PC-3 (cell line): ENCODE results near the gene EPB41L3. TPM values are rescaled to one million over a fixed set of nuclear protein-coding genes. Genes with fewer than 3 reads are reported as not detected.

Source experiments
- ATAC-seq: fragments of 200-7000 bp; cut with Tn5 transposase; 2 replicates; pipeline ENCODE4 v1.9.1; 2020; ENCODE audit warnings: mild to moderate bottlenecking, moderate library complexity
- BruUV-seq: library from RNA; stranded (reverse); fragments of 400-500 nt; replicated peaks from 2 replicates; lab custom pipeline; 2021; lab: Mats Ljungman, UMichigan
- CTCF ChIA-PET: fragments of 300-600 bp; sonication (Branson Sonifier 250); formaldehyde crosslinking; loops from one replicate; lab custom pipeline; 2022; ENCODE audit warnings: antibody characterized with exemption; lab: Charles Lee
- POLR2A ChIA-PET: fragments of 300-600 bp; sonication (Branson Sonifier 250); formaldehyde crosslinking; loops from one replicate; lab custom pipeline; 2022; ENCODE audit warnings: antibody characterized with exemption; ENCODE audit not compliant: unreplicated experiment; lab: Charles Lee
- DNase-seq: peaks from one replicate; pipeline ENCODE4 v3.0.0-alpha.2; 2015
- H2AFZ ChIP-seq: fragments of 300-600 bp; sonication (generic); 2 replicates; pipeline ENCODE4 v1.6.0; 2016; ENCODE audit warnings: antibody characterized with exemption, low read length
- H3F3A ChIP-seq: fragments of 300-600 bp; sonication (generic); one replicate; pipeline ENCODE4 v1.6.0; 2017; ENCODE audit warnings: antibody characterized with exemption, low read length, control low read depth, mild to moderate bottlenecking; ENCODE audit not compliant: unreplicated experiment
- H3K27ac ChIP-seq: fragments of 300-600 bp; sonication (generic); 2 replicates; pipeline ENCODE4 v1.5.1; 2016; ENCODE audit warnings: mild to moderate bottlenecking, low read length
- H3K27me3 ChIP-seq: fragments of 300-600 bp; sonication (generic); 2 replicates; pipeline ENCODE4 v1.6.1; 2016; ENCODE audit warnings: low read length, mixed read lengths
- H3K36me3 ChIP-seq: fragments of 300-600 bp; sonication (generic); 2 replicates; pipeline ENCODE4 v1.6.1; 2016; ENCODE audit warnings: low read depth, mixed run types, low read length, mixed read lengths
- H3K4me1 ChIP-seq: fragments of 300-600 bp; sonication (generic); 2 replicates; pipeline ENCODE4 v1.5.1; 2016; ENCODE audit warnings: low read length; ENCODE audit not compliant: insufficient read depth
- H3K4me2 ChIP-seq: fragments of 300-600 bp; sonication (generic); 2 replicates; pipeline ENCODE4 v1.6.0; 2016; ENCODE audit warnings: low read length
- H3K4me3 ChIP-seq: fragments of 300-600 bp; sonication (generic); 2 replicates; pipeline ENCODE4 v1.5.1; 2016; ENCODE audit warnings: mild to moderate bottlenecking, low read length, mixed read lengths
- H3K79me2 ChIP-seq: fragments of 300-600 bp; sonication (generic); 2 replicates; pipeline ENCODE4 v1.6.1; 2017; ENCODE audit warnings: low read length, mixed read lengths
- H3K9ac ChIP-seq: fragments of 300-600 bp; sonication (generic); 2 replicates; pipeline ENCODE4 v1.6.0; 2016; ENCODE audit warnings: mild to moderate bottlenecking, low read length
- H3K9me2 ChIP-seq: fragments of 300-600 bp; sonication (generic); replicated peaks from 2 replicates; pipeline ENCODE4 v1.6.1; 2016; ENCODE audit warnings: mixed run types, low read length, mixed read lengths
- H3K9me3 ChIP-seq: fragments of 300-600 bp; sonication (generic); 2 replicates; pipeline ENCODE4 v1.6.1; 2016; ENCODE audit warnings: low read length, mixed read lengths
- H4K20me1 ChIP-seq: fragments of 300-600 bp; sonication (generic); 2 replicates; pipeline ENCODE4 v1.6.1; 2016; ENCODE audit warnings: low read length, mixed read lengths
- EZH2 ChIP-seq: fragments of 300-600 bp; sonication (generic); IDR thresholded peaks from one replicate; pipeline ENCODE4 v1.6.1; 2017; ENCODE audit warnings: antibody characterized with exemption, mild to moderate bottlenecking, low read length; ENCODE audit not compliant: unreplicated experiment
- EZH2phosphoT487 ChIP-seq: fragments of 300-600 bp; sonication (generic); IDR thresholded peaks from 2 replicates; pipeline ENCODE4 v1.6.1; 2018; ENCODE audit warnings: mild to moderate bottlenecking, antibody characterized with exemption, low read length, borderline replicate concordance
- intact Hi-C: fragments of 100-400 bp; cut with micrococcal nuclease; formaldehyde crosslinking; loops from 2 replicates; pipeline ENCODE4 v1.9.0; 2023
- total RNA-seq: library from RNA; depleted of rRNA; stranded (reverse); fragments of >200 nt; gene quantifications from 2 replicates; pipeline ENCODE4 v1.2.3, GENCODE V29; 2014
- TF ChIP-seq, protein P1 (sequence below): fragments of 300-600 bp; sonication (generic); conservative IDR thresholded peaks from 2 replicates; pipeline ENCODE4 v1.5.1; 2017; ENCODE audit warnings: antibody characterized with exemption, low read depth, mild to moderate bottlenecking, low read length

EPB41L3 gene
- total RNA-seq, 1 experiment from 2014 or later, result 39.5 TPM

DNA sequence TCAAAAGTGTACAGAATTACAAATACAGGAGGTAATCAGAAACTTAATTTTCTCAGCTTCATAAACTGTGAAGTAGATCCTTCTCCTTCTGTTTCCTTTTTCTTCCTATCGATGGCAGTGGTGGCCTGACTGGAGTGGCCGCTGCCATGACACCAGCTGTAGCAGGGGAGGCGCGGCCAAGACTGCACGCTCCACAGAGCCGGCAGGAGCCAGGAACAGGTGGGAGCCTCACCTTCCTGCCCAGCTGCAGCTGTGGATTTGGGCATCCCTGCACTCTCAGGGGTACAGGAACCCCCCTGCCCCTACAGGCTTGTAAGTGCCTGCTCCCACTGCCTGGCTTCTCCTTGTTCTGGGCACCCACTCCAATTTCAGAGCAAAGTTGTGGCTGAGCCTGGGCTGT is 76.1 kb downstream of the EPB41L3 start:
- no peaks in the 10 kb centered on the region for H3K9me3 ChIP-seq
- no peak overlapping the region for H3K4me2 ChIP-seq
- H3K4me3 ChIP-seq, result no peak overlapping the region
- no peaks in the 10 kb centered on the region for H3F3A ChIP-seq
- H4K20me1 ChIP-seq, result no peaks in the 10 kb centered on the region
- no peaks in the 10 kb centered on the region for H3K9me2 ChIP-seq
- no peak overlapping the region for H3K27ac ChIP-seq
- no TSS peak for BruUV-seq
- no peak for ATAC-seq
- no peak overlapping the region for H2AFZ ChIP-seq
- ChIA-PET CTCF (no interaction called here), POLR2A (no interaction called here)
- TF ChIP-seq, protein P1, sequence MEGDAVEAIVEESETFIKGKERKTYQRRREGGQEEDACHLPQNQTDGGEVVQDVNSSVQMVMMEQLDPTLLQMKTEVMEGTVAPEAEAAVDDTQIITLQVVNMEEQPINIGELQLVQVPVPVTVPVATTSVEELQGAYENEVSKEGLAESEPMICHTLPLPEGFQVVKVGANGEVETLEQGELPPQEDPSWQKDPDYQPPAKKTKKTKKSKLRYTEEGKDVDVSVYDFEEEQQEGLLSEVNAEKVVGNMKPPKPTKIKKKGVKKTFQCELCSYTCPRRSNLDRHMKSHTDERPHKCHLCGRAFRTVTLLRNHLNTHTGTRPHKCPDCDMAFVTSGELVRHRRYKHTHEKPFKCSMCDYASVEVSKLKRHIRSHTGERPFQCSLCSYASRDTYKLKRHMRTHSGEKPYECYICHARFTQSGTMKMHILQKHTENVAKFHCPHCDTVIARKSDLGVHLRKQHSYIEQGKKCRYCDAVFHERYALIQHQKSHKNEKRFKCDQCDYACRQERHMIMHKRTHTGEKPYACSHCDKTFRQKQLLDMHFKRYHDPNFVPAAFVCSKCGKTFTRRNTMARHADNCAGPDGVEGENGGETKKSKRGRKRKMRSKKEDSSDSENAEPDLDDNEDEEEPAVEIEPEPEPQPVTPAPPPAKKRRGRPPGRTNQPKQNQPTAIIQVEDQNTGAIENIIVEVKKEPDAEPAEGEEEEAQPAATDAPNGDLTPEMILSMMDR, result no peak
- TF ChIP-seq EZH2, result no peak
- TF ChIP-seq EZH2phosphoT487, result no peak
- no peak overlapping the region for H3K9ac ChIP-seq
- no peaks in the 10 kb centered on the region for H3K36me3 ChIP-seq
- no peaks in the 10 kb centered on the region for H3K4me1 ChIP-seq
- DNase-seq, result no peak
- intact Hi-C loops, result no loop called here
- no peaks in the 10 kb centered on the region; the same call in 1 of the 2 replicates for H3K27me3 ChIP-seq
- no peaks in the 10 kb centered on the region for H3K79me2 ChIP-seq

DNA sequence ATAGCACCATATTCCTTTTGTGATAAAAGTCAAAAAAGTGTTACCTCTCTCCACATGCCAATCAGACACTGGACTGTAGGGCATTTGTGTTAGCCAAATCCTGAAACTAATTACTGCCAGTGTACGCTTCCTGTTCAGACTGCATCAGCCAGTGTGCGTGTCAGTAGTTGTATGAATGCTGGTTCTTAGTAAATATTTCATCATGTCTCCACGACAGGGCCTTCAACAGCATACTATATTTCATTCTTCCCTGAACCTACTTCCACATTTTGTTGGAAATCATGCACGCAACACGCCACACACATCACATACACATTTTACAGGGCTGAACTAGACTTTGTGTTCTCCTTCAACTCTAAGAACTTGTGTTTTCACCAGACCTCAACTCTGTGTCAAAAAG is 77.5 kb downstream of the EPB41L3 start:
- no TSS peak for BruUV-seq
- no peaks in the 10 kb centered on the region for H3K79me2 ChIP-seq
- H3K36me3 ChIP-seq, result no peaks in the 10 kb centered on the region
- no peak overlapping the region for H3K4me3 ChIP-seq
- no peak overlapping the region for H2AFZ ChIP-seq
- H3K4me2 ChIP-seq, result no peak overlapping the region
- no peak overlapping the region for H3K9ac ChIP-seq
- DNase-seq (no peak), ATAC-seq (no peak)
- H3K27ac ChIP-seq, result no peak overlapping the region
- H3K9me2 ChIP-seq, result no peaks in the 10 kb centered on the region
- ChIA-PET POLR2A (no interaction called here), CTCF (no interaction called here)
- H3K27me3 ChIP-seq, result no peaks in the 10 kb centered on the region; the same call in 1 of the 2 replicates
- H4K20me1 ChIP-seq, result no peaks in the 10 kb centered on the region
- intact Hi-C loops, result no loop called here
- TF ChIP-seq EZH2, result no peak
- no peaks in the 10 kb centered on the region for H3K4me1 ChIP-seq
- H3K9me3 ChIP-seq, result no peaks in the 10 kb centered on the region
- no peaks in the 10 kb centered on the region for H3F3A ChIP-seq

DNA sequence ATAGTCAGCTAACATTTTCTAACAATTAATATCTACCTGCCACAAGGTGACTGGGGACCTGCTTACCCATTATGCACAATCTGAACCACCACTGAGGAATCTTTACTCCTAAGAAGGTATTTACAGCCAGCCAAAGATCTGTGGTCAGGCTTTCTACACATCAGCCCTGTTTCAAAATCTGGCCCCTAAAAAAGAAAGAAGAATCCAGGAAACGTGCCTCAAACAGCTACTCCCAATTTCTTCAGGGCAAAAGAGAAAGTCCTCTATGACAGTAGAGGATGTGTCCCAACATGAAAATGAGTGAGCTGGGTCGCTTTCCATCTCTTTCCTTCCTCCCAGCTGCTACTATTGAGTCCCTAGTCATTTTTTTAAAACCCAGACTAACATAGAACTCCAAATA is 79.5 kb downstream of the EPB41L3 start:
- DNase-seq, result no peak

More for the DNA sequence above, 79.5 kb downstream of the EPB41L3 start:
- ATAC-seq, result no peak
- Histone ChIP-seq H3K27me3 (no peaks in the 10 kb centered on the region; the same call in 1 of the 2 replicates), H3K27ac (no peak overlapping the region), H3K4me3 (no peak overlapping the region), H3K9ac (no peak overlapping the region), H3K9me3 (no peaks in the 10 kb centered on the region), H3K4me2 (no peak overlapping the region), H2AFZ (no peak overlapping the region), H3K36me3 (no peaks in the 10 kb centered on the region), H3F3A (no peaks in the 10 kb centered on the region), H3K79me2 (no peaks in the 10 kb centered on the region), H3K9me2 (no peaks in the 10 kb centered on the region), H4K20me1 (no peaks in the 10 kb centered on the region), H3K4me1 (no peaks in the 10 kb centered on the region)
- ChIA-PET CTCF (no interaction called here), POLR2A (interaction anchor here (0.6 kb wide), 1 partner anchor 255 kb away, joined by 4 read pairs; no protein-coding TSS in a partner anchor)
- TF ChIP-seq EZH2phosphoT487 (no peak), EZH2 (no peak)
- TF ChIP-seq, protein P1, result no peak
- intact Hi-C loops, result no loop called here
- no TSS peak for BruUV-seq
